GM19324 (cell line): Measurements from ENCODE around the gene ACTR3C.

ENCODE experiments used
- ATAC-seq: cut with Tn5 transposase; IDR thresholded peaks from one replicate; pipeline ENCODE4 v1.9.1; 2021; ENCODE audit warnings: mild to moderate bottlenecking, moderate library complexity; ENCODE audit not compliant: unreplicated experiment, low FRiP score

The ACTR3C gene

DNA sequence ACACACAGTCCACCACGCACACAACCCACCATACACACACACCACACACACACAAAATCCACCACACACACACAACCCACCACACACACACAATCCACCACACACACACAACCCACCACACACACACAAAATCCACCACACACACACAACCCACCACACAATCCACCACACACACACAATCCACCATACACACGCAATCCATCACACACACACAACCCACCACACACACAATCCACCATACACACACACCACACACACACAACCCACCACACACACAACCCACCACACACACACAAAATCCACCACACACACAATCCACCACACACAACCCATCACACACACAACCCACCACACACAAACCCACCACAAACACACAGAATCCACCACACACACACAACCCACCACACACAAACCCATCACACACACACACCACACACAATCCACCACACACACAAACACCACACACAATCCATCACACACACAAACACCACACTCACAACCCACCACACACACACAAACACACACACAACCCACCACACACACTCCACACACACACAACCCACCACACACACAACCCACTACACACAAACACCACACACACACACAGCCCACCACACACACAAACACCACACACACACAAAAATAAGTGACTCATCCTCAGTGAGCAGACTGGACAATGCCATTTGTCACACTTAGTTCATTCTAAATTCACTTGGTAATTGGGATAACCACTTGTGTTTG is 36.4 kb upstream of the ACTR3C start:
- ATAC-seq: no peak

- ATAC-seq: no peak
Observed at GRCh38 chr7:150358988-150359621, 35.8 kb upstream of the ACTR3C start.

GRCh38 chr7:150358433-150358832 is 35.1 kb upstream of the ACTR3C start:
- no peak for ATAC-seq

DNA sequence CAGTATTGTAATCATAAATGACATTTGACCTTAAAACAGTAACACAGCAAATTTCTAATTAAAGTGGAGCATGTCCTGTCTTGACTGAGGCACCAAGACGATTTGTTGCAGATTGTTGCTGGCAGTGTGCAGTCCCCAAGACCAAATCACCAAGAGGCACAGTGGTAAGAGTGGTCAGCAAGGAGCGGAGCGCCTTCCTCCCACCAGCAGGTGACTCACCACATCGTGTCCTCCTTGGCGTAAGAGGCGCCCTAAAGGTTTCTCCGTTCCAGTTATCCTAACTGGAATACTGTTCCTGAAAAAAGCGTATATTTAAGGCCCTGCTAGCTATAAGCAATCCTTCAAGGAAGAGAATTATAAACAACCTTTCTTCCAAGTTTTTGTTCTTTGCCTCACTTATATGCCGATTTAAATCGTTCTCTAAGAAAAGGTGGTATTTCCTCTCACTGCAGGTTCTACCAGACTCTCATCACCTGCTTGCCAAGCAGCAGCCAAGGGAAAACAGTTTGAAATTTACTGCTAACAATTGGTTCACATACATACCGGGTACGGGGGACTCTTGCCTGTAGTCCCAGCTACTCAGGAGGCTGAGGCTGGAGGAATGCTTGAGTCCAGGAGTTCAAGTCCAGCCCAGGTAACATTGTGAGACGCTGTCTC is 34.6 kb upstream of the ACTR3C start:
- ATAC-seq: no peak

DNA sequence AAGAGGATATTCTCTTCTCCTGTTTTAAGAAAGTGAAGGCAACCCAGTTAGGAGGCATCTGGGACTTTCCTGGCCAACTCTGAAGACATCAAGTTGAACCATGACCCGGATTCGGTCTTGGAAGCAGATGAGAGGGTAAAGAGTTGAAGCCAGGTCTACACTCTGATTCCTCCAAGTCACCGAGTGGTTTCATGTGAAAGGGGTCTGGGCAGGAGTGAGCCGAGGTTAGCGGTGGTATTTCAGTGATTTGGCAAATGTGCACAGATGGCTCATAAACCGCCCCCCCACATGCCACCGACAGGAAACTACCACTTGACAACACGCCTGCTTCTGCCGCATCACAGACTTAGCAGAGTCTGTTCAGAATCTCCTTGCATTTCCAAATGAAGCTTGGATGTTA is 33.9 kb upstream of the ACTR3C start:
- ATAC-seq: no peak

DNA sequence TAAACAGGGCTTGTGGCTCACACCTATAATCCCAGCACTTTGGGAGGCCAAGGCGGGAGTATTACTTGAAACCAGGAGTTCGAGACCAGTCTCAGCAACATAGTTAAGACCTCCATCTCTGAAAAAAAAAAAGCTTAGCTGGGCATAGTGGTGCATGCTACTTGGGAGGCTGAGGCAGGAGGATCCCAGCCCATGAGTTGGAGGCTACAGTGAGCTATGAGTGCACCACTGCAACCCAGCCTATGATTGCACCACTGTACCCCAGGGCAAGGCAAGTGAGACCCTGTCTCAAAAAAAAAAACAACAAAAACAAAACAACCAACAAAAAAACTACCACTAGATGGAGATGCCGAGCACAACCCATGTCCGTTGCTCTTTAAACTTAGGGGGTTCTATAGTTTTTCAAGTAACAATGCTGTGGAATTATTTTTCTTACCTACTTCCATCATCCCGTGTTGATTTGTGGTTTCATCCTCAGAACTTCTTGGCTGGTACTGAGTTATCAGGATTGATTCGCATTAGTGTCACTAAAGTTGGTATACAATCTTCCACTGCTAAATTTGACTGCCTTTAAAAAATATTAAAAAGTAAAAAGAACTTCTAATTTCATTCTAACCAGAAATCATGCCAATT is 33.0 kb upstream of the ACTR3C start:
- ATAC-seq: no peak

DNA sequence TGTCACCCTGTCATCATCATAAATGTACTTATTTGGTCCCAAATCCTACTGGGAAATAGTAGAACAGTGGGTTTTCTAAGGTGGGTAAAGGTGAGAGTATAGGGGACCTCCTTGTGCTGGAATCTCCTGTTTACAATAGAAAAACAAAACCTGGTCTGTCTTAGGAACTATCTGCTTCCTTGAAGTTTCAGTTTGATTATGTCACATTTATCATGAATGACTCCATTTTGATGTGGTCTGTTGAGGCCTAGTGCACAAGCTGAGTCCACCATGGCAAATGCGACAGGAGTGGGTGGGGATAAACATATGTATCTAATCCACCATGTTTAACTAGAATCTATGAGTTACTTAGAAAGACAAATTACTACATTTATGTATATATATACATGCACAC is 32.3 kb upstream of the ACTR3C start:
- no peak for ATAC-seq

- no peak for ATAC-seq
Observed at GRCh38 chr7:150351587-150352194, 28.3 kb upstream of the ACTR3C start.

- ATAC-seq: no peak
Observed at GRCh38 chr7:150346922-150347321, 23.6 kb upstream of the ACTR3C start.

DNA sequence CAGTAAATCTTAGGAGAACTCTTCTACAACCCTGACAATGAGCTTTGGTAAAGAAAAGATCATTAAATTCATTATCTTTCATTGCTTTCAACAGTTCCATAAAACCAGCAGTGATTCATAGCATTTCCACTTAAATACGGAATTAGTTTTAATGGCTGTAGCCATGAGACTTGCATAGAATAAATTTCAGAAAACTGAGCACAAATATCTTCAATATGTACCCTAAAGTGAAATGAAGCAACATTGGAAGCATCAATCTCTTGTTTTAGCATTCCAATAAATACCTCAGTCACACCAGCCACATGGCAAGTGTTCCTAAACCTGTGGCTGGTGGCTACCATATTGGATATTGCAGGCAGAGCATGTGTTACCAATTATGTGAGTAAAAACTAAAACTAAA is 21.7 kb upstream of the ACTR3C start:
- no peak for ATAC-seq

DNA sequence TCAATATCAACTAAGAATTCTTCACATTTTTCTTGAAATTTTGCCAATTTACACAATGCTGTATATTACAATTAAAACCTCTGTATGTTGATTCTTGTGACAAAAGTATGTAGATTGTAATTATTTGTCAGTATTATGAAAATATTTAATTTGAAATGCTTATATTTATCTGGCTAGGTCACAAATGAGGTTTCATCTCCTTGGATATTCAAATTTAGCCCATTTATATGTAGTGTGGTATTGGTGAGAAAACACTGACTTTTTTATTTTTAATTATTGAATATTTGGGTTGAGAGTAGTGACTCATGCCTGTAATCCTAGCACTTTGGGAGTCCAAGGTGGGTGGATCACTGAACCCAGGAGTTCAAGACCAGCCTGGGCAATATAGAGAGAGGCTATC is 21.0 kb upstream of the ACTR3C start:
- ATAC-seq: no peak

GRCh38 chr7:150343225-150343624 is 19.9 kb upstream of the ACTR3C start:
- no peak for ATAC-seq

GRCh38 chr7:150342121-150342408 is 18.7 kb upstream of the ACTR3C start:
- no peak for ATAC-seq

DNA sequence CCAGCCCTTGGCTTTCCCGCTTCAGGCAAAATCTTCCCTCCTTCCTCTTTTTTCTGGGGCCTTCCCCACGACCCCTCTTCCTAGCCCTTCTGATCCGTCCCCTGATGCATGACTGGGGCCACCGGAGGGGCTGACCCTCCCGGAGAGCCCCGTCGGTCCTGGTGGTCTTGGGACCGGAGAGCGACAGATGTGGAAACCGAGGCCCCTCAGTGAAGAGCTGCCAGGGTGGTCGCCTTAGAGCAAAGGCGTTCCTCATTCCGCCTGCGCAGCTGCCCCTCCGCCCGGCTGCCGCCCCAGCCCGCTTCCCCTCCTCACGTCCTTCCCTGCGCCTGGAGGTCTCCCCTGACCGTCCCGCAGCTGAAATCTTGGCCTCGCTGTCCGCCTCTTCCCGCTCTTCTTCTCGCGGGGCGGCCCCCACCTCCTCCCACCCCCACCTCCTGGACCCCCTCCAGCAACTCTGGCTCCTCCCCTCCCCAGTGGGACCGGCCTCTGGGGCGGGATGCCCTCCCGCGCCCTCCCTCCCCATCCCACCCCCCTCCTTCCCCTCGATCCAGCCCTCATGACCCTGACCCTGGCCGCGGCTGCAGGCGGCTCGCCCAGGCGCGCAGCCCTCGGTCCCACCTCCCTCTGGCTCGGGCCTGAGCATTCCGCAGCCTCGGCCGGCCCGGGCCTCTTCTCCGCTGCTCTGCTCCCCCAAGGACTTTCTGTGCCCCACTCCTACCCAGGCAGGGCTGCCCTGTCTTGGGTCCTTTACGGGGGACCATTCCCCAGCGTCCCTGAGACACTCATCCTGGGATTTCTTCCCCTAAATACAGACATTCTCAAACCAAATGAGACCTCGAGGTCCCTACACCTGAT is 18.1 kb upstream of the ACTR3C start, which contains the start of gene RARRES2:
Gene RARRES2 (minus strand): TSS at position 367 of the 858 bp plus-strand sequence. CDS start 1,020 bp downstream, outside the sequence.
- no peak for ATAC-seq

- no peak for ATAC-seq
Observed at GRCh38 chr7:150340875-150341262, 17.5 kb upstream of the ACTR3C start.

- ATAC-seq: no peak
Observed at GRCh38 chr7:150340024-150340749, 16.8 kb upstream of the ACTR3C start.

- no peak for ATAC-seq
Observed at GRCh38 chr7:150339409-150339809, 16.1 kb upstream of the ACTR3C start.

DNA sequence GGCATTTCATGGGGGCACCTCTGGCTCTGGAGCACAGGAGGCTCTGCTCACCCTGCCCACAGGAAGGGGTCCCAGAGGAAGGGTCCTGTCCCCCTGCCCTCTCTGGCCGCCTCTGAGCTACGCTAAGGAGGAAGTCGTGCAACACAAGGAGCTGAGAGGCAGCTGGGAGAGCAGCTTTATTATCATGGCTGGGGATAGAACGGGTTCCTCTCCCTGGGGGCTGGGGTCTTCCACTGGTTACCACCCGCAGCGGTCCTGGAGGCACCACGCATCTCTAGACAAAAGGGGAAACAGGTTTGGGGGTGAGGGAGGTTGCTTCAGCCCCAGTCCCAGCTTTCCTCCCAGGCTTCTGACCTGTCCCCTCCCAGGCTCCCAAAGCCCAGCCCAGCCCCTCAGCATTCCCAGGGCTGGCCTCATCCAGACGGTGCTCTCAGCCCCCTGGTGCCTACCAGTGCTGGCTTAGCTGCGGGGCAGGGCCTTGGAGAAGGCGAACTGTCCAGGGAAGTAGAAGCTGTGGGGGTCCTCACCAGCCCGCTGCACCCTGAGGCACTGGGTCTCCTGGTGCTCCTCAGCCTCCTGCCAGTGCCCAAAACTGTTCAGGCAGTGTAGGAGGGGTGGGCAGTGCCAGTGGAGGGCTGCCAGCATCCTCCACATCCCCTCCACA is 15.0 kb upstream of the ACTR3C start:
- no peak for ATAC-seq

GRCh38 chr7:150337659-150338081 is 14.3 kb upstream of the ACTR3C start:
- ATAC-seq: no peak
